Lower leg skin (tissue), 3 donors: Measurements from ENCODE around the gene LDB2.

Experiments
- CTCF ChIP-seq, 3 donors: fragments of 450-650 bp; IDR thresholded peaks; one replicate each; pipeline ENCODE4 v1.5.1; 2016; ENCODE audit warnings: antibody characterized with exemption in 3 of 3, mild to moderate bottlenecking in 3 of 3, moderate library complexity in 2 of 3
- POLR2A ChIP-seq, 2 donors: fragments of 450-650 bp; IDR thresholded peaks; one replicate each; pipeline ENCODE4 v1.6.1; 2016 to 2017; ENCODE audit warnings: antibody characterized with exemption in 2 of 2, mild to moderate bottlenecking in 1 of 2, moderate library complexity in 1 of 2

GRCh38 chr4:16617435-16617834 is 281.0 kb downstream of the LDB2 start:
- TF ChIP-seq CTCF (IDR thresholded peaks at IDR 0.05) (no peak), POLR2A (IDR thresholded peaks at IDR 0.05) (no peak)
